CD4-positive, CD25-positive, alpha-beta regulatory T cell (primary cell): Measurements from ENCODE around the gene DTD1. TPM values are rescaled to one million over a fixed set of nuclear protein-coding genes. Genes with fewer than 3 reads are reported as not detected.

Source experiments
- polyA plus RNA-seq, 4 donors: library from polyadenylated mRNA; unstranded; fragments of 300-500 nt; fragmentation: Illumina TruSeq; gene quantifications; one replicate each; pipeline ENCODE4 v1.2.3, GENCODE V29; 2021
- total RNA-seq: library from RNA; stranded (reverse); gene quantifications from one replicate; pipeline ENCODE4 v1.2.3, GENCODE V29; 2022

DTD1 gene
- total and polyA plus RNA-seq, 5 donors from 2014 or later = 16.5 to 47.2 (median 44.4) TPM

Other genes with a start within 250 kb of the DTD1 start
- gene DZANK1, start 121.0 kb upstream of the DTD1 start, total RNA-seq = 2.2 TPM
- gene DZANK1, start 121.0 kb upstream of the DTD1 start, polyA plus RNA-seq = under 1 TPM; 0.23 to 0.85 (median 0.66) TPM
- gene POLR3F, start 120.7 kb upstream of the DTD1 start, total RNA-seq = 6.8 TPM
- gene POLR3F, start 120.7 kb upstream of the DTD1 start, polyA plus RNA-seq = 1 to 10 TPM; 5.0 to 9.2 (median 8.1) TPM
- 6.5 TPM for gene RBBP9, start 90.8 kb upstream of the DTD1 start, total RNA-seq
- gene RBBP9, start 90.8 kb upstream of the DTD1 start, polyA plus RNA-seq = 10 to 100 TPM in 1 of 4 donors, 1 to 10 TPM in 3; 8.1 to 10.1 (median 9.2) TPM
- gene SEC23B, start 80.1 kb upstream of the DTD1 start, total RNA-seq = 57.7 TPM
- 10 to 100 TPM; 45.0 to 54.5 (median 46.9) TPM for gene SEC23B, start 80.1 kb upstream of the DTD1 start, polyA plus RNA-seq
- 46.0 TPM for gene SMIM26, start 20.6 kb upstream of the DTD1 start, total RNA-seq
- gene SMIM26, start 20.6 kb upstream of the DTD1 start, polyA plus RNA-seq = 100 to 1,000 TPM; 210 to 255 (median 244) TPM
- gene SCP2D1, start 225.7 kb downstream of the DTD1 start, total RNA-seq = not detected
- gene SCP2D1, start 225.7 kb downstream of the DTD1 start, polyA plus RNA-seq = not detected